ENCODE data around the gene TMEM87B. TPM values are rescaled to one million over a fixed set of nuclear protein-coding genes. Genes with fewer than 3 reads are reported as not detected.

TMEM87B gene
- total and polyA plus RNA-seq, 2 of the 4 experiments (the other 2 are of a cell fraction), result 6.3 to 12.5 TPM

- peaks cover 3% of the 10 kb centered on the region; the same call in 1 of the 2 replicates for H3K4me1 ChIP-seq (ENCODE audit: control insufficient read depth, insufficient read depth, low read length)
- H3K36me3 ChIP-seq (ENCODE audit: control insufficient read depth, insufficient read depth, low read length), result no peaks in the 10 kb centered on the region
- H2BK120ac ChIP-seq (ENCODE audit: low read depth, low read length), result no peak overlapping the region
- H3K79me1 ChIP-seq (ENCODE audit: low read depth in 1 of 2, low read length in 2 of 2), result no peaks in the 10 kb centered on the region
- CTCF ChIA-PET, result no interaction called here
- no CpG with 5 or more reads among the region's 2 CpGs for WGBS, 2 experiments (ENCODE audit: extremely low coverage in 2 of 2, insufficient read length in 1 of 2)
- H3K9ac ChIP-seq (ENCODE audit: low read depth, low read length), result no peak overlapping the region
- H2BK20ac ChIP-seq (ENCODE audit: low read depth, low read length), result no peak overlapping the region
- no peak for ATAC-seq (ENCODE audit: low read depth)
- H2AK9ac ChIP-seq (replicated peaks; ENCODE audit: low read depth, low read length, poor library complexity), result no peak overlapping the region
- in situ Hi-C loops (cut with MboI; ENCODE audit: low sequenced_read_pairs) (no loop called here), intact Hi-C loops (cut with micrococcal nuclease) (no loop called here), dilution Hi-C loops (cut with HindIII; ENCODE audit: low sequenced_read_pairs, unreplicated experiment) (no loop called here)
- no peaks in the 10 kb centered on the region for H3K9me3 ChIP-seq (ENCODE audit: control insufficient read depth, insufficient read depth, low read length)
- no peaks in the 10 kb centered on the region for H4K20me1 ChIP-seq (ENCODE audit: insufficient read depth, low read length)
- no peak overlapping the region for H3K4me2 ChIP-seq (ENCODE audit: low read depth, low read length)
- H4K91ac ChIP-seq (ENCODE audit: insufficient read depth, low read depth, low read length), result no peak overlapping the region
- no TSS peak for BruUV-seq (replicated peaks)
- H3K14ac ChIP-seq (replicated peaks; ENCODE audit: low read depth, low read length), result no peak overlapping the region
- no peak overlapping the region for H2AK5ac ChIP-seq (ENCODE audit: low read depth, low read length)
- TF ChIP-seq ELK1 (IDR thresholded peaks at IDR 0.05; ENCODE audit: borderline replicate concordance, low read depth, low read length) (no peak), CTCF (conservative IDR thresholded peaks at IDR 0.05; ENCODE audit: low read depth, low read length) (no peak), NFE2L2 (IDR thresholded peaks at IDR 0.05; ENCODE audit: low read depth, low read length) (no peak), BHLHE40 (IDR thresholded peaks at IDR 0.05; ENCODE audit: low read depth, low read length) (no peak)
- H3K56ac ChIP-seq (ENCODE audit: extremely low read depth, insufficient read depth, low read length), result no peak overlapping the region
- no peak overlapping the region for H2AFZ ChIP-seq (replicated peaks; ENCODE audit: low read length, poor library complexity)
- no peak overlapping the region for H3K4me3 ChIP-seq (ENCODE audit: insufficient read depth, low read depth, low read length)
- no peak overlapping the region for H2BK15ac ChIP-seq (ENCODE audit: low read depth, low read length)
- no peak overlapping the region for H2BK5ac ChIP-seq (ENCODE audit: low read depth, low read length, poor library complexity, severe bottlenecking)
- no peak overlapping the region for H3K27ac ChIP-seq (ENCODE audit: insufficient read depth, low read length)
- DNase-seq, result no peak
- H3K18ac ChIP-seq (ENCODE audit: low read depth, low read length), result no peak overlapping the region
- peaks cover 3% of the 10 kb centered on the region; the same call in 1 of the 2 replicates for H3K27me3 ChIP-seq (ENCODE audit: control insufficient read depth, insufficient read depth, low read length)
- H4K8ac ChIP-seq (ENCODE audit: low read depth in 2 of 2, low read length in 2 of 2), result no peak overlapping the region
- H3K23ac ChIP-seq (ENCODE audit: low read depth, low read length), result no peak overlapping the region
- H3K4ac ChIP-seq (ENCODE audit: low read depth, low read length), result no peak overlapping the region
- POLR2A ChIA-PET (ENCODE audit: unreplicated experiment), result no interaction called here
- H4K5ac ChIP-seq (ENCODE audit: low read depth, low read length), result no peak overlapping the region
- no peaks in the 10 kb centered on the region; the same call in 1 of the 2 replicates for H3K9me1 ChIP-seq (ENCODE audit: insufficient read depth, low read length)
These were observed 25.9 kb upstream of the TMEM87B start for GRCh38 chr2:112029164-112029563.

Data from IMR-90 (cell line).